GM13976 (cell line): ENCODE measurements around the gene SLF1.

Experiments
- DNase-seq: peaks from one replicate; pipeline ENCODE4 v3.0.0; 2012; ENCODE audit warnings: low spot score
- in situ Hi-C: fragments of 300-500 bp; cut with MboI; formaldehyde crosslinking; loops from one replicate; pipeline ENCODE4 v1.12.0; 2022; ENCODE audit warnings: low sequenced_read_pairs, mixed read lengths, inconsistent platforms; ENCODE audit not compliant: unreplicated experiment
- TF ChIP-seq, protein P1 (sequence below): IDR thresholded peaks from 2 replicates; pipeline ENCODE4 v1.5.1; 2012; ENCODE audit warnings: borderline replicate concordance, mild to moderate bottlenecking; ENCODE audit not compliant: insufficient read depth; ENCODE audit errors: extremely low read depth, missing control alignments, control extremely low read depth

Gene SLF1

GRCh38 chr5:94699562-94699961 is 81.1 kb downstream of the SLF1 start:
- in situ Hi-C loops: no loop called here
- TF ChIP-seq, protein P1, sequence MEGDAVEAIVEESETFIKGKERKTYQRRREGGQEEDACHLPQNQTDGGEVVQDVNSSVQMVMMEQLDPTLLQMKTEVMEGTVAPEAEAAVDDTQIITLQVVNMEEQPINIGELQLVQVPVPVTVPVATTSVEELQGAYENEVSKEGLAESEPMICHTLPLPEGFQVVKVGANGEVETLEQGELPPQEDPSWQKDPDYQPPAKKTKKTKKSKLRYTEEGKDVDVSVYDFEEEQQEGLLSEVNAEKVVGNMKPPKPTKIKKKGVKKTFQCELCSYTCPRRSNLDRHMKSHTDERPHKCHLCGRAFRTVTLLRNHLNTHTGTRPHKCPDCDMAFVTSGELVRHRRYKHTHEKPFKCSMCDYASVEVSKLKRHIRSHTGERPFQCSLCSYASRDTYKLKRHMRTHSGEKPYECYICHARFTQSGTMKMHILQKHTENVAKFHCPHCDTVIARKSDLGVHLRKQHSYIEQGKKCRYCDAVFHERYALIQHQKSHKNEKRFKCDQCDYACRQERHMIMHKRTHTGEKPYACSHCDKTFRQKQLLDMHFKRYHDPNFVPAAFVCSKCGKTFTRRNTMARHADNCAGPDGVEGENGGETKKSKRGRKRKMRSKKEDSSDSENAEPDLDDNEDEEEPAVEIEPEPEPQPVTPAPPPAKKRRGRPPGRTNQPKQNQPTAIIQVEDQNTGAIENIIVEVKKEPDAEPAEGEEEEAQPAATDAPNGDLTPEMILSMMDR: no peak
- DNase-seq: no peak

DNA sequence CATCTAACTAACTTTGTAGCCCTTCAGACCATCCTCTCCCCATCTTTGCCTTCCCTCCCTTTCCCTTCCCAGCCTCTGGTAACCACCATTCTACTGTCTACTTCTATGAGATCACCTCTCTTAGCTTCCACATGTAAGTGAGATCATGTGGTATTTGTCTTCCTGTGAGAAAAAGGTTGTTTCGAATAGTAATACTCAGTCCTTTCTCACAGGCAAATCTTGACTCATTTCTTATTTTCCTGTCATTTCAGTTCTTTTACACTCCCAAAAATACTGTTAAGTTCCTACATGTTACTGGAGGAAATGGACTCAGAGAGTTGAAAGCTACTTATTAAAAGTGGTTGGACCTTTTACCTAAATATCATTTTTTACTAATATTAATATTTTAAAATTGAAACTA is 82.1 kb downstream of the SLF1 start:
- DNase-seq: no peak
- TF ChIP-seq, protein P1: no peak
- in situ Hi-C loops: no loop called here

GRCh38 chr5:94702729-94703128 is 84.3 kb downstream of the SLF1 start:
- in situ Hi-C loops: no loop called here
- no peak for DNase-seq
- TF ChIP-seq, protein P1: no peak

GRCh38 chr5:94705427-94705826 is 87.0 kb downstream of the SLF1 start:
- DNase-seq: no peak
- TF ChIP-seq, protein P1: no peak
- in situ Hi-C loops: no loop called here

- DNase-seq: no peak
- in situ Hi-C loops: no loop called here
- TF ChIP-seq, protein P1: no peak
These were observed 88.9 kb downstream of the SLF1 start for GRCh38 chr5:94707359-94707758.

DNA sequence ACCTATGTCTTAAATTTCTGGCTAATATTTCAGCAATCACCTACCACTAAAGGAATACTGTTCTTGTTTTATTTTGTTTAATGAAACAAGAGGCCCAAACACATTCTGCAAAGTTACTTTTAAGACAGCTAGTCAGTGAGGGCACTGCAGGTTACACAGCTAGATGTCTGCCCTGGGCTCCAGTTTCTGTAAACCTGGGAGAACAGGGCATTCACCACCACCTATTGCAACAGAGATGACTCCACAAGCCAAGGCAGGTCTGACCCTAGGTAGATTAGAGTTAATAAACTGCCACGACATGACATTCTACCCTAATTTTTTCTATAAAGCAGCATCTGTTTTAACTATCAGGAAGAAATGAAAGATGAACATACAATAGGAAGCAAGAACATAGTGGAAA is 90.8 kb downstream of the SLF1 start:
- DNase-seq: no peak
- TF ChIP-seq, protein P1: no peak
- in situ Hi-C loops: no loop called here

GRCh38 chr5:94711785-94712184 is 93.3 kb downstream of the SLF1 start:
- no peak for DNase-seq
- in situ Hi-C loops: no loop called here
- TF ChIP-seq, protein P1: no peak
